Transverse colon (tissue), 4 donors: ENCODE results near the gene FLT1.

Experiments
- EP300 ChIP-seq: sonication (generic); formaldehyde crosslinking; IDR thresholded peaks from one replicate; pipeline ENCODE4 v1.6.1; 2017; ENCODE audit warnings: antibody characterized with exemption, low read depth
- POLR2A ChIP-seq: fragments of 450-650 bp; IDR thresholded peaks from one replicate; pipeline ENCODE4 v1.6.1; 2016; ENCODE audit warnings: antibody characterized with exemption, mild to moderate bottlenecking, moderate library complexity
- POLR2AphosphoS5 ChIP-seq, 3 donors: sonication (generic); formaldehyde crosslinking; IDR thresholded peaks; one replicate each; pipeline ENCODE4 v1.6.1; 2016; ENCODE audit warnings: antibody characterized with exemption in 3 of 3
- TF ChIP-seq, protein P1 (sequence below), 5 experiments: fragments of 200-600 bp in 3 of 5; fragments of 450-650 bp in 2 of 5; sonication (generic) in 3 of 5; IDR thresholded peaks; 1 replicate in 2 of 5; 2 replicates in 3 of 5; pipeline ENCODE4 v1.5.1; 2016 to 2017; ENCODE audit warnings: antibody characterized with exemption in 5 of 5, inconsistent platforms in 3 of 5, mild to moderate bottlenecking in 2 of 5, moderate library complexity in 1 of 5

GRCh38 chr13:28529836-28530235 lies 34.9 kb upstream of the FLT1 start:
- TF ChIP-seq, protein P1, sequence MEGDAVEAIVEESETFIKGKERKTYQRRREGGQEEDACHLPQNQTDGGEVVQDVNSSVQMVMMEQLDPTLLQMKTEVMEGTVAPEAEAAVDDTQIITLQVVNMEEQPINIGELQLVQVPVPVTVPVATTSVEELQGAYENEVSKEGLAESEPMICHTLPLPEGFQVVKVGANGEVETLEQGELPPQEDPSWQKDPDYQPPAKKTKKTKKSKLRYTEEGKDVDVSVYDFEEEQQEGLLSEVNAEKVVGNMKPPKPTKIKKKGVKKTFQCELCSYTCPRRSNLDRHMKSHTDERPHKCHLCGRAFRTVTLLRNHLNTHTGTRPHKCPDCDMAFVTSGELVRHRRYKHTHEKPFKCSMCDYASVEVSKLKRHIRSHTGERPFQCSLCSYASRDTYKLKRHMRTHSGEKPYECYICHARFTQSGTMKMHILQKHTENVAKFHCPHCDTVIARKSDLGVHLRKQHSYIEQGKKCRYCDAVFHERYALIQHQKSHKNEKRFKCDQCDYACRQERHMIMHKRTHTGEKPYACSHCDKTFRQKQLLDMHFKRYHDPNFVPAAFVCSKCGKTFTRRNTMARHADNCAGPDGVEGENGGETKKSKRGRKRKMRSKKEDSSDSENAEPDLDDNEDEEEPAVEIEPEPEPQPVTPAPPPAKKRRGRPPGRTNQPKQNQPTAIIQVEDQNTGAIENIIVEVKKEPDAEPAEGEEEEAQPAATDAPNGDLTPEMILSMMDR (IDR thresholded peaks at IDR 0.05) = no peak
- TF ChIP-seq POLR2AphosphoS5 (IDR thresholded peaks at IDR 0.05) = no peak
- no peak for TF ChIP-seq POLR2A
- TF ChIP-seq EP300 = no peak
